ENCODE measurements around the gene FANCI. TPM values are rescaled to one million over a fixed set of nuclear protein-coding genes. Genes with fewer than 3 reads are reported as not detected.

FANCI gene
- total RNA-seq, 6 experiments from 2014 or later, result 0.98 to 7.2 (median 2.8) TPM

- H3K36me3 ChIP-seq, result peaks cover 3 to 81% (median 44%) of the 10 kb centered on the region in 4 donors
- H3K4me1 ChIP-seq, result peaks cover 0 to 5% (median 0%) of the 10 kb centered on the region in 4 donors
- DNase-seq, result peak in 1 of 3 donors; percentile 46
- H3K9me3 ChIP-seq, result no peaks in the 10 kb centered on the region
- intact Hi-C loops (cut with DNase I), result no loop called here
- WGBS (ENCODE audit: insufficient coverage, low coverage, low lambda C conversion rate, missing lambda C conversion rate), result 54% methylated on average over 1 of the region's 7 CpGs
- H3K4me3 ChIP-seq, result no peak overlapping the region
- H3K27me3 ChIP-seq, result no peaks in the 10 kb centered on the region
- ATAC-seq, result no peak
- no peak for TF ChIP-seq CTCF (IDR thresholded peaks at IDR 0.05)
- no peak for TF ChIP-seq POLR2A (IDR thresholded peaks at IDR 0.05)
- H3K27ac ChIP-seq, result no peak overlapping the region
These were observed 46.8 kb upstream of the FANCI start for GRCh38 chr15:89196994-89197393.

- Histone ChIP-seq H3K27ac (no peak overlapping the region), H3K9me3 (no peaks in the 10 kb centered on the region), H3K4me1 (peaks cover 0 to 5% (median 0%) of the 10 kb centered on the region in 4 donors), H3K36me3 (peaks cover 0 to 76% (median 38%) of the 10 kb centered on the region in 4 donors), H3K4me3 (no peak overlapping the region), H3K27me3 (no peaks in the 10 kb centered on the region)
- WGBS (ENCODE audit: insufficient coverage, low coverage, low lambda C conversion rate, missing lambda C conversion rate), result 42% methylated on average over 4 of the region's 4 CpGs
- TF ChIP-seq POLR2A (IDR thresholded peaks at IDR 0.05) (no peak), CTCF (IDR thresholded peaks at IDR 0.05) (no peak)
- intact Hi-C loops (cut with DNase I), result no loop called here
- no peak for DNase-seq
- ATAC-seq, result peak; percentile 13 to 47 (median 29)
These were observed 46.2 kb upstream of the FANCI start for GRCh38 chr15:89197503-89197971.

- Histone ChIP-seq H3K4me3 (no peak overlapping the region), H3K27me3 (no peaks in the 10 kb centered on the region), H3K27ac (no peak overlapping the region), H3K4me1 (peaks cover 0 to 5% (median 0%) of the 10 kb centered on the region in 4 donors), H3K9me3 (no peaks in the 10 kb centered on the region), H3K36me3 (peaks cover 0 to 69% (median 31%) of the 10 kb centered on the region in 4 donors)
- no peak for TF ChIP-seq CTCF (IDR thresholded peaks at IDR 0.05)
- TF ChIP-seq POLR2A (IDR thresholded peaks at IDR 0.05), result no peak
- intact Hi-C loops (cut with DNase I), result no loop called here
- DNase-seq (no peak), ATAC-seq (no peak)
- WGBS (ENCODE audit: insufficient coverage, low coverage, low lambda C conversion rate, missing lambda C conversion rate), result 100% methylated on average over 2 of the region's 2 CpGs
These were observed 45.6 kb upstream of the FANCI start for GRCh38 chr15:89198196-89198595.

GRCh38 chr15:89198934-89199333 lies 44.8 kb upstream of the FANCI start:
- Histone ChIP-seq H3K9me3 (no peaks in the 10 kb centered on the region), H3K27me3 (no peaks in the 10 kb centered on the region), H3K4me1 (peaks cover 0 to 5% (median 0%) of the 10 kb centered on the region in 4 donors), H3K4me3 (no peak overlapping the region), H3K27ac (no peak overlapping the region), H3K36me3 (peaks cover 0 to 62% (median 25%) of the 10 kb centered on the region in 4 donors)
- intact Hi-C loops (cut with DNase I), result no loop called here
- TF ChIP-seq CTCF (IDR thresholded peaks at IDR 0.05) (no peak), POLR2A (IDR thresholded peaks at IDR 0.05) (no peak)
- ATAC-seq (no peak), DNase-seq (no peak)
- 83% methylated on average over 1 of the region's 3 CpGs for WGBS (ENCODE audit: insufficient coverage, low coverage, low lambda C conversion rate, missing lambda C conversion rate)
